Measurements from ENCODE around the gene LYZL6.

LYZL6 gene

GRCh38 chr17:35981908-35982330 is 38.4 kb upstream of the LYZL6 start:
- peak; percentile 28 for TF ChIP-seq CTCF (IDR thresholded peaks at IDR 0.05; ENCODE audit: insufficient read depth, low read depth, low read length, missing control alignments)
- peak; percentile 29 for DNase-seq (ENCODE audit: low read depth)
- H3K4me3 ChIP-seq (ENCODE audit: low read depth, low read length) = no peak overlapping the region

GRCh38 chr17:35981246-35981645 is 37.7 kb upstream of the LYZL6 start, which contains the start of gene CCL16:
CCL16 (minus strand) TSS chr17:35981497; CDS start chr17:35981420, 77 bp downstream.
- TF ChIP-seq CTCF (IDR thresholded peaks at IDR 0.05; ENCODE audit: insufficient read depth, low read depth, low read length, missing control alignments) = no peak

GRCh38 chr17:35978346-35978745 is 34.8 kb upstream of the LYZL6 start:
- TF ChIP-seq CTCF (IDR thresholded peaks at IDR 0.05; ENCODE audit: insufficient read depth, low read depth, low read length, missing control alignments) = no peak
- H3K4me3 ChIP-seq (ENCODE audit: low read depth, low read length) = no peak overlapping the region
- no peak for DNase-seq (ENCODE audit: low read depth)

More at GRCh38 chr17:35981246-35981645, 37.7 kb upstream of the LYZL6 start, which contains the start of gene CCL16:
- no peak for DNase-seq (ENCODE audit: low read depth)
- no peak within 1 kb of the TSS for H3K4me3 ChIP-seq (ENCODE audit: low read depth, low read length)

- DNase-seq (ENCODE audit: low read depth) = peak; percentile 44
- no peak overlapping the region for H3K4me3 ChIP-seq (ENCODE audit: low read depth, low read length)
- TF ChIP-seq CTCF (IDR thresholded peaks at IDR 0.05; ENCODE audit: insufficient read depth, low read depth, low read length, missing control alignments) = no peak
Measured at GRCh38 chr17:35977509-35977908, 34.0 kb upstream of the LYZL6 start.

- no peak overlapping the region for H3K4me3 ChIP-seq (ENCODE audit: low read depth, low read length)
- no peak for TF ChIP-seq CTCF (IDR thresholded peaks at IDR 0.05; ENCODE audit: insufficient read depth, low read depth, low read length, missing control alignments)
- no peak for DNase-seq (ENCODE audit: low read depth)
Measured at GRCh38 chr17:35973333-35974260, 30.1 kb upstream of the LYZL6 start.

GRCh38 chr17:35972945-35973332 is 29.4 kb upstream of the LYZL6 start:
- no peak overlapping the region for H3K4me3 ChIP-seq (ENCODE audit: low read depth, low read length)
- TF ChIP-seq CTCF (IDR thresholded peaks at IDR 0.05; ENCODE audit: insufficient read depth, low read depth, low read length, missing control alignments) = no peak

More at GRCh38 chr17:35972945-35973332, 29.4 kb upstream of the LYZL6 start:
- DNase-seq (ENCODE audit: low read depth) = no peak

Data from GM12865 (cell line).